OCI-LY3 (cell line): ENCODE results near the gene HMX1.

Experiments
- H2AFZ ChIP-seq: fragments of 200-600, 300-600 bp; shearing (Covaris generic); 2 replicates; pipeline ENCODE4 v1.6.0; 2014; ENCODE audit warnings: antibody characterized with exemption, low read depth, low read length
- H3K27ac ChIP-seq: fragments of 200-600, 300-600 bp; sonication (generic); 2 replicates; pipeline ENCODE4 v1.5.1; 2014; ENCODE audit warnings: mild to moderate bottlenecking, low read length, moderate library complexity, mixed read lengths
- H3K27me3 ChIP-seq: fragments of 200-600, 300-600 bp; sonication (generic); 2 replicates; pipeline ENCODE4 v1.6.1; 2014; ENCODE audit warnings: low read depth, low read length, mixed read lengths
- H3K36me3 ChIP-seq: fragments of 200-600, 300-600 bp; sonication (generic); replicated peaks from 2 replicates; pipeline ENCODE3; 2014; ENCODE audit warnings: low read depth, low read length, mixed read lengths
- H3K4me1 ChIP-seq: fragments of 300-600, 200-600 bp; sonication (generic); 2 replicates; pipeline ENCODE4 v1.6.1; 2014; ENCODE audit warnings: low read length, mixed read lengths
- H3K4me2 ChIP-seq: fragments of 200-600, 300-600 bp; sonication (generic); 2 replicates; pipeline ENCODE4 v1.6.1; 2014; ENCODE audit warnings: low read length, mixed read lengths
- H3K4me3 ChIP-seq: fragments of 300-600, 200-600 bp; sonication (generic); 2 replicates; pipeline ENCODE4 v1.5.1; 2014; ENCODE audit warnings: antibody characterized with exemption, mild to moderate bottlenecking, low read length, moderate library complexity
- H3K79me2 ChIP-seq: fragments of 300-600, 200-600 bp; shearing (Covaris generic); 2 replicates; pipeline ENCODE4 v1.6.1; 2014; ENCODE audit warnings: mild to moderate bottlenecking, low read length, mixed read lengths
- H3K9ac ChIP-seq: fragments of 300-600, 200-600 bp; shearing (Covaris generic); 2 replicates; pipeline ENCODE4 v1.6.0; 2014; ENCODE audit warnings: mild to moderate bottlenecking, low read length, moderate library complexity
- H3K9me3 ChIP-seq: fragments of 200-600, 300-600 bp; shearing (Covaris generic); 2 replicates; pipeline ENCODE4 v1.6.1; 2014; ENCODE audit warnings: low read length, mixed read lengths; ENCODE audit not compliant: insufficient read depth
- H4K20me1 ChIP-seq: fragments of 200-600, 300-600 bp; sonication (generic); 2 replicates; pipeline ENCODE4 v1.6.1; 2016; ENCODE audit warnings: low read length, mixed read lengths; ENCODE audit not compliant: insufficient read depth
- EZH2phosphoT487 ChIP-seq: fragments of 200-600 bp; shearing (Covaris generic); IDR thresholded peaks from 2 replicates; pipeline ENCODE4 v1.6.1; 2018; ENCODE audit warnings: antibody characterized with exemption, mixed run types, low read depth
- TF ChIP-seq, protein P1 (sequence below): fragments of 200-600, 300-600 bp; sonication (generic); IDR thresholded peaks from 2 replicates; pipeline ENCODE4 v1.5.1; 2014; ENCODE audit warnings: antibody characterized with exemption, low read length, low read depth

The HMX1 gene

DNA sequence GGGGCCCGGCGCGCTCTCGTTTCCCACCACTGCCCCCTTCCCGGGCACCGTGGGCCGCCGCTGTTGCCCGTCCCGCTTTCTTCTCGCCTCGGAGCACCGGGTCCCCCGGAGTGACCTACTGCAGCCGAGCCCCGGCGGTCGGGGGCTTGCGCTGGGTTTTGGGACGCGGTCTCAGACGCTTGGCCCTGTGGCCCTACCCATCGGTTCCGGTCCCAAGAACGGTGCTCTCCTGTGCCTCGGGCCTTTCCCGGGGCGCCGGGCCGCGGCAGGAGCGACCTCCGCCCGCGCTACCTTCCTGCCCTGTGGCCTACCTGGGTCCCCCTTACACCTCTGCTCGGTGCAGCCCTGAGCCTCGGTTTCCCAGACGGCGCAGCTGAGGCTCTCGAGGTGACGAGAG is 21.6 kb upstream of the HMX1 start:
- Histone ChIP-seq H3K9me3 (no peaks in the 10 kb centered on the region), H3K27me3 (no peaks in the 10 kb centered on the region), H3K27ac (no peak overlapping the region), H3K79me2 (no peaks in the 10 kb centered on the region), H3K4me1 (no peaks in the 10 kb centered on the region), H3K4me3 (no peak overlapping the region), H3K36me3 (no peaks in the 10 kb centered on the region), H2AFZ (no peak overlapping the region), H3K9ac (no peak overlapping the region), H3K4me2 (no peak overlapping the region), H4K20me1 (no peaks in the 10 kb centered on the region)
- no peak for TF ChIP-seq EZH2phosphoT487
- TF ChIP-seq, protein P1, sequence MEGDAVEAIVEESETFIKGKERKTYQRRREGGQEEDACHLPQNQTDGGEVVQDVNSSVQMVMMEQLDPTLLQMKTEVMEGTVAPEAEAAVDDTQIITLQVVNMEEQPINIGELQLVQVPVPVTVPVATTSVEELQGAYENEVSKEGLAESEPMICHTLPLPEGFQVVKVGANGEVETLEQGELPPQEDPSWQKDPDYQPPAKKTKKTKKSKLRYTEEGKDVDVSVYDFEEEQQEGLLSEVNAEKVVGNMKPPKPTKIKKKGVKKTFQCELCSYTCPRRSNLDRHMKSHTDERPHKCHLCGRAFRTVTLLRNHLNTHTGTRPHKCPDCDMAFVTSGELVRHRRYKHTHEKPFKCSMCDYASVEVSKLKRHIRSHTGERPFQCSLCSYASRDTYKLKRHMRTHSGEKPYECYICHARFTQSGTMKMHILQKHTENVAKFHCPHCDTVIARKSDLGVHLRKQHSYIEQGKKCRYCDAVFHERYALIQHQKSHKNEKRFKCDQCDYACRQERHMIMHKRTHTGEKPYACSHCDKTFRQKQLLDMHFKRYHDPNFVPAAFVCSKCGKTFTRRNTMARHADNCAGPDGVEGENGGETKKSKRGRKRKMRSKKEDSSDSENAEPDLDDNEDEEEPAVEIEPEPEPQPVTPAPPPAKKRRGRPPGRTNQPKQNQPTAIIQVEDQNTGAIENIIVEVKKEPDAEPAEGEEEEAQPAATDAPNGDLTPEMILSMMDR = no peak

- H3K9ac ChIP-seq = no peak overlapping the region
- no peaks in the 10 kb centered on the region for H3K79me2 ChIP-seq
- no peak overlapping the region for H3K4me2 ChIP-seq
- no peaks in the 10 kb centered on the region for H3K4me1 ChIP-seq
- no peak overlapping the region for H3K27ac ChIP-seq
- no peaks in the 10 kb centered on the region for H4K20me1 ChIP-seq
- H3K4me3 ChIP-seq = no peak overlapping the region
- no peak overlapping the region for H2AFZ ChIP-seq
- H3K36me3 ChIP-seq = no peaks in the 10 kb centered on the region
- TF ChIP-seq EZH2phosphoT487 = no peak
- TF ChIP-seq, protein P1 = no peak
- H3K27me3 ChIP-seq = no peaks in the 10 kb centered on the region
- H3K9me3 ChIP-seq = no peaks in the 10 kb centered on the region
Observed at GRCh38 chr4:8892556-8893226, 21.1 kb upstream of the HMX1 start.

DNA sequence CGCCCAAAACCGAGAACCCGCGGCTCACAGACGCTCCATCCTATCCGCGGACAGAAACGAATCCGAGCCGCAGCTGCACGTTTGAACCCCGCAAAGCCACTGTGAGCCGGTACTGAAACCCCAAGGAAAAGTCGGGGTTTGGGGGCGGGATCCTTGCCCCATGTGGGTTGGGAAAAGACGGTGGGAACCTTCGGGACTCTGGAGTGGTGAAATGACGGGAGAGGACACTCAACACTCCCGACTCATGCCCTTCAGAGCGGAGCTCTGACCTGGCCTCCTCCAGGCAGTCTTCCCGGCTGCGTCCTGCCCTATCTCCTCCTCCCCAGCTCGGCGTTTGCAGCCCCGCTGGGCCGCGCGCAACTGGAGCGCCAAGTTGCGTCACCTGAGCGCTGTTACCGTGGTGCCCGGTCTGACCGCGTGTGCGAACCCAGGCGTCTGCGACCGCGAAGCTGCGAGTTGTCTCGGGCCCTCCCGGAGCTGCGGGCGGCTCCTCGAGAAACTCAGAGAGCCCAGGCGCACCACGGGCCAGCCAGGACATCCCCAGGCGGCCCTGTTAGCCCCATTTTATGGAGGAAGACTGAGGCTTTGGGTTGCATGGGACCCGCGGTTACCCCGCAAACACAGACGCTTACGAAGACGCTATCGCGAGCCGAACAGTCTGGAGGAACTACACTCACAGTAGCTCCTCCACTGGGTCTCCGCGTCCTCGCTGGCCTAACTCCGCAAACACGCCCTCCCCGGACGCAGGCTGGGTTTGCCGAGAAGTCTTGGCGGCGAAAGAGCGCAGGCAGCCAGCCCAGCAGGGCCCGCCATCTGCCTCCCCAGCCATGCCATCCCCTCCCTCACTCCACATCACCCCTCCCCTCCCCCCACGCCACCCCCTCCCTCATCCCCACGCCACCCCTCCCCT is 20.3 kb upstream of the HMX1 start:
- Histone ChIP-seq H3K36me3 (no peaks in the 10 kb centered on the region), H3K9me3 (no peaks in the 10 kb centered on the region), H3K79me2 (no peaks in the 10 kb centered on the region), H3K4me2 (no peak overlapping the region), H4K20me1 (no peaks in the 10 kb centered on the region), H3K4me3 (no peak overlapping the region), H3K27ac (no peak overlapping the region), H2AFZ (no peak overlapping the region), H3K4me1 (no peaks in the 10 kb centered on the region), H3K27me3 (no peaks in the 10 kb centered on the region), H3K9ac (no peak overlapping the region)
- no peak for TF ChIP-seq EZH2phosphoT487
- TF ChIP-seq, protein P1 = no peak

- TF ChIP-seq, protein P1 = no peak
- no peak for TF ChIP-seq EZH2phosphoT487
- H3K79me2 ChIP-seq = no peaks in the 10 kb centered on the region
- H3K9ac ChIP-seq = no peak overlapping the region
- H3K4me1 ChIP-seq = no peaks in the 10 kb centered on the region
- no peaks in the 10 kb centered on the region for H4K20me1 ChIP-seq
- no peak overlapping the region for H3K4me2 ChIP-seq
- no peaks in the 10 kb centered on the region for H3K27me3 ChIP-seq
- no peak overlapping the region for H2AFZ ChIP-seq
- no peaks in the 10 kb centered on the region for H3K36me3 ChIP-seq
- no peaks in the 10 kb centered on the region for H3K9me3 ChIP-seq
- H3K27ac ChIP-seq = no peak overlapping the region
- no peak overlapping the region for H3K4me3 ChIP-seq
Observed at GRCh38 chr4:8891255-8891645, 19.6 kb upstream of the HMX1 start.
